ENCODE results near the gene TLCD5.

GRCh38 chr11:120343429-120343828 lies 18.3 kb downstream of the TLCD5 start:
- no peak for TF ChIP-seq POLR2A (IDR thresholded peaks at IDR 0.05)
- TF ChIP-seq CTCF (IDR thresholded peaks at IDR 0.05) = no peak

All from stomach (tissue), 4 donors.